ENCODE measurements around the gene LMO2.
A peak's percentile ranks its signal among the peaks of the same experiment; 100 is the strongest.

Gene LMO2

GRCh38 chr11:33912405-33913361 lies 20.8 kb upstream of the LMO2 start:
- DNase-seq = peak; percentile 34 to 75 (median 51)

GRCh38 chr11:33910958-33911339 lies 19.1 kb upstream of the LMO2 start:
- DNase-seq = no peak

GRCh38 chr11:33910296-33910957 lies 18.6 kb upstream of the LMO2 start:
- no peak for DNase-seq

- DNase-seq = no peak
Measured at GRCh38 chr11:33909552-33909951, 17.7 kb upstream of the LMO2 start.

- DNase-seq = no peak
Measured at GRCh38 chr11:33909150-33909549, 17.3 kb upstream of the LMO2 start.

- DNase-seq = no peak
Measured at GRCh38 chr11:33907421-33907820, 15.5 kb upstream of the LMO2 start.

GRCh38 chr11:33906484-33907186 lies 14.8 kb upstream of the LMO2 start:
- DNase-seq = no peak

- no peak for DNase-seq
Measured at GRCh38 chr11:33904102-33904501, 12.2 kb upstream of the LMO2 start.

GRCh38 chr11:33900159-33900840 lies 8.4 kb upstream of the LMO2 start:
- DNase-seq = no peak

- no peak for DNase-seq
Measured at GRCh38 chr11:33899400-33900037, 7.6 kb upstream of the LMO2 start.

- no peak for DNase-seq
Measured at GRCh38 chr11:33898957-33899356, 7.1 kb upstream of the LMO2 start.

GRCh38 chr11:33897761-33898375 lies 6.0 kb upstream of the LMO2 start:
- DNase-seq = peak in 1 of 3 experiments; percentile 15

- no peak for DNase-seq
Measured at GRCh38 chr11:33896911-33897310, 5.0 kb upstream of the LMO2 start.

- peak; percentile 34 to 93 (median 69) for DNase-seq
Measured at GRCh38 chr11:33895752-33896137, 3.9 kb upstream of the LMO2 start.

- DNase-seq = no peak
Measured at GRCh38 chr11:33894398-33894746, 2.5 kb upstream of the LMO2 start.

GRCh38 chr11:33893711-33894397 lies 2.0 kb upstream of the LMO2 start:
- no peak for DNase-seq

GRCh38 chr11:33892906-33893594 lies 1.2 kb upstream of the LMO2 start:
- peak in 2 of 3 experiments; percentile 3 to 13 for DNase-seq

- no peak for DNase-seq
Measured at GRCh38 chr11:33889821-33890378, 2.0 kb downstream of the LMO2 start.

GRCh38 chr11:33889296-33889695 lies 2.6 kb downstream of the LMO2 start:
- no peak for DNase-seq

- no peak for DNase-seq
Measured at GRCh38 chr11:33887886-33888285, 4.0 kb downstream of the LMO2 start.
